HEK293 (cell line): ENCODE measurements around the gene TP53I3.
A peak's percentile ranks its signal among the peaks of the same experiment; 100 is the strongest.

Experiments
- AEBP2 ChIP-seq: fragments of 450-650 bp; formaldehyde crosslinking; IDR thresholded peaks from 2 replicates; pipeline ENCODE4 v1.5.1; 2016; ENCODE audit warnings: missing biosample characterization, missing genetic modification characterization, borderline replicate concordance
- BCL11A ChIP-seq: fragments of 450-650 bp; formaldehyde crosslinking; IDR thresholded peaks from 2 replicates; pipeline ENCODE4 v1.5.1; 2016; ENCODE audit warnings: low read depth, missing biosample characterization, missing genetic modification characterization
- EGR2 ChIP-seq: fragments of 450-650 bp; formaldehyde crosslinking; IDR thresholded peaks from 2 replicates; pipeline ENCODE4 v1.5.1; 2016; ENCODE audit warnings: low read depth, missing biosample characterization, missing genetic modification characterization
- GLIS2 ChIP-seq: fragments of 450-650 bp; formaldehyde crosslinking; IDR thresholded peaks from 2 replicates; pipeline ENCODE4 v1.5.1; 2016; ENCODE audit warnings: missing biosample characterization, missing genetic modification characterization
- HOXA7 ChIP-seq: sonication (generic); formaldehyde crosslinking; IDR thresholded peaks from 2 replicates; pipeline ENCODE4 v1.8.1; 2022; ENCODE audit warnings: missing genetic modification reagents, borderline replicate concordance
- KLF16 ChIP-seq: fragments of 450-650 bp; formaldehyde crosslinking; IDR thresholded peaks from 2 replicates; pipeline ENCODE4 v1.5.1; 2017; ENCODE audit warnings: missing biosample characterization, missing genetic modification characterization
- PRDM4 ChIP-seq: fragments of 450-650 bp; formaldehyde crosslinking; IDR thresholded peaks from 2 replicates; pipeline ENCODE4 v1.5.1; 2017; ENCODE audit warnings: missing biosample characterization, missing genetic modification characterization
- PRDM6 ChIP-seq: fragments of 450-650 bp; formaldehyde crosslinking; IDR thresholded peaks from 2 replicates; pipeline ENCODE4 v1.5.1; 2017; ENCODE audit warnings: missing biosample characterization, missing genetic modification characterization
- SP2 ChIP-seq: fragments of 450-650 bp; formaldehyde crosslinking; IDR thresholded peaks from 2 replicates; pipeline ENCODE4 v1.5.1; 2016; ENCODE audit warnings: missing biosample characterization, missing genetic modification characterization
- TSHZ1 ChIP-seq: fragments of 450-650 bp; formaldehyde crosslinking; IDR thresholded peaks from 2 replicates; pipeline ENCODE4 v1.5.1; 2016; ENCODE audit warnings: missing biosample characterization, missing genetic modification characterization, borderline replicate concordance
- YY2 ChIP-seq: fragments of 450-650 bp; formaldehyde crosslinking; IDR thresholded peaks from 2 replicates; pipeline ENCODE4 v1.5.1; 2016; ENCODE audit warnings: missing biosample characterization, missing genetic modification characterization
- ZBTB7A ChIP-seq: fragments of 450-650 bp; formaldehyde crosslinking; IDR thresholded peaks from 2 replicates; pipeline ENCODE4 v1.5.1; 2016; ENCODE audit warnings: low read depth, missing biosample characterization, missing genetic modification characterization
- ZBTB8A ChIP-seq: fragments of 450-650 bp; formaldehyde crosslinking; IDR thresholded peaks from 2 replicates; pipeline ENCODE4 v1.5.1; 2016; ENCODE audit warnings: missing biosample characterization, missing genetic modification characterization
- ZEB2 ChIP-seq: fragments of 450-650 bp; formaldehyde crosslinking; IDR thresholded peaks from 2 replicates; pipeline ENCODE4 v1.5.1; 2016; ENCODE audit warnings: missing biosample characterization, missing genetic modification characterization
- ZFHX2 ChIP-seq: fragments of 450-650 bp; formaldehyde crosslinking; conservative IDR thresholded peaks from 2 replicates; pipeline ENCODE4 v1.5.1; 2016; ENCODE audit warnings: missing biosample characterization, missing genetic modification characterization
- ZNF132 ChIP-seq: fragments of 450-650 bp; formaldehyde crosslinking; IDR thresholded peaks from 2 replicates; pipeline ENCODE4 v1.5.1; 2017; ENCODE audit warnings: missing biosample characterization, missing genetic modification characterization, borderline replicate concordance
- ZNF138 ChIP-seq: fragments of 450-650 bp; formaldehyde crosslinking; IDR thresholded peaks from 2 replicates; pipeline ENCODE4 v1.5.1; 2016; ENCODE audit warnings: missing biosample characterization, missing genetic modification characterization, borderline replicate concordance
- ZNF174 ChIP-seq: fragments of 450-650 bp; formaldehyde crosslinking; IDR thresholded peaks from 2 replicates; pipeline ENCODE4 v1.5.0; 2017; ENCODE audit warnings: missing biosample characterization, mild to moderate bottlenecking, missing genetic modification characterization
- ZNF211 ChIP-seq: fragments of 450-650 bp; formaldehyde crosslinking; IDR thresholded peaks from 2 replicates; pipeline ENCODE4 v1.5.1; 2016; ENCODE audit warnings: low read depth, missing biosample characterization, missing genetic modification characterization
- ZNF239 ChIP-seq: fragments of 450-650 bp; formaldehyde crosslinking; IDR thresholded peaks from 2 replicates; pipeline ENCODE4 v1.5.1; 2016; ENCODE audit warnings: missing biosample characterization, missing genetic modification characterization
- ZNF433 ChIP-seq: fragments of 450-650 bp; formaldehyde crosslinking; IDR thresholded peaks from 2 replicates; pipeline ENCODE4 v1.5.1; 2016; ENCODE audit warnings: missing biosample characterization, missing genetic modification characterization, low read depth
- ZNF48 ChIP-seq: fragments of 450-650 bp; formaldehyde crosslinking; IDR thresholded peaks from 2 replicates; pipeline ENCODE4 v1.5.1; 2016; ENCODE audit warnings: missing biosample characterization, missing genetic modification characterization
- ZNF510 ChIP-seq: fragments of 450-650 bp; formaldehyde crosslinking; IDR thresholded peaks from 2 replicates; pipeline ENCODE4 v1.5.1; 2018; ENCODE audit warnings: mild to moderate bottlenecking, missing genetic modification characterization, missing biosample characterization; ENCODE audit not compliant: insufficient replicate concordance
- ZNF560 ChIP-seq: fragments of 450-650 bp; formaldehyde crosslinking; IDR thresholded peaks from 2 replicates; pipeline ENCODE4 v1.5.1; 2017; ENCODE audit warnings: missing biosample characterization, missing genetic modification characterization, borderline replicate concordance
- ZNF596 ChIP-seq: fragments of 450-650 bp; IDR thresholded peaks from 2 replicates; pipeline ENCODE4 v1.5.0; 2018; ENCODE audit warnings: missing biosample characterization, mild to moderate bottlenecking, missing genetic modification characterization, moderate library complexity
- ZNF626 ChIP-seq: fragments of 450-650 bp; sonication (Bioruptor Pico); formaldehyde crosslinking; IDR thresholded peaks from 2 replicates; pipeline ENCODE4 v1.5.1; 2018; ENCODE audit warnings: missing biosample characterization, missing genetic modification characterization, inconsistent platforms
- ZNF670 ChIP-seq: fragments of 450-650 bp; formaldehyde crosslinking; IDR thresholded peaks from 2 replicates; pipeline ENCODE4 v1.5.1; 2016; ENCODE audit warnings: missing biosample characterization, missing genetic modification characterization, low read depth
- ZNF830 ChIP-seq: fragments of 450-650 bp; IDR thresholded peaks from 2 replicates; pipeline ENCODE4 v1.5.0; 2018; ENCODE audit warnings: missing biosample characterization, missing genetic modification characterization, low read depth, mild to moderate bottlenecking, moderate library complexity
- ZSCAN30 ChIP-seq: fragments of 450-650 bp; IDR thresholded peaks from 2 replicates; pipeline ENCODE4 v1.5.1; 2018; ENCODE audit warnings: missing biosample characterization, mild to moderate bottlenecking, missing genetic modification characterization, moderate library complexity

The TP53I3 gene

GRCh38 chr2:24075915-24076848 lies 8.5 kb downstream of the TP53I3 start, which contains the start of gene SF3B6 (continued):
- TF ChIP-seq BCL11A (tag by site-specific recombination) (no peak), ZNF48 (tag by site-specific recombination) (no peak), ZNF510 (tag by site-specific recombination) (no peak), ZNF132 (tag by site-specific recombination) (no peak), ZNF174 (no peak), ZNF433 (tag by site-specific recombination) (no peak), PRDM6 (tag by site-specific recombination) (no peak), PRDM4 (no peak), ZNF670 (no peak), ZNF626 (tag by site-specific recombination) (no peak), TSHZ1 (tag by site-specific recombination) (no peak), ZEB2 (tag by site-specific recombination) (peak; percentile 89), KLF16 (peak; percentile 81), ZNF830 (tag by site-specific recombination) (no peak), SP2 (tag by site-specific recombination) (peak; percentile 90), ZNF211 (tag by site-specific recombination) (no peak), ZNF239 (tag by site-specific recombination) (no peak), EGR2 (tag by site-specific recombination) (no peak), ZFHX2 (tag by site-specific recombination) (no peak), GLIS2 (tag by site-specific recombination) (no peak), HOXA7 (CRISPR knock-in tag) (no peak), ZSCAN30 (tag by site-specific recombination) (peak; percentile 87), ZNF596 (tag by site-specific recombination) (no peak), AEBP2 (no peak), ZBTB8A (tag by site-specific recombination) (no peak), ZBTB7A (no peak), ZNF138 (tag by site-specific recombination) (no peak), ZNF560 (tag by site-specific recombination) (no peak), YY2 (no peak)
